Muscle layer of duodenum (tissue), 2 donors: Measurements from ENCODE around the gene ZNRF3.
A peak's percentile ranks its signal among the peaks of the same experiment; 100 is the strongest.
"Not testable (repeated sequence)": the region's sequence is repeated elsewhere in the genome, so short reads cannot be mapped to it uniquely, and the experiment has no call there.

Source experiments
- H3K27ac ChIP-seq: one replicate; pipeline ENCODE4 v1.7.0; 2013; ENCODE audit warnings: mild to moderate bottlenecking, low read length
- H3K27me3 ChIP-seq: one replicate; pipeline ENCODE4 v1.7.0; 2013; ENCODE audit warnings: low read depth, mild to moderate bottlenecking, control low read depth, low read length
- H3K36me3 ChIP-seq, 2 donors: one replicate each; pipeline ENCODE4 v1.7.0; 2013; ENCODE audit warnings: low read length in 2 of 2, control low read depth in 1 of 2, mild to moderate bottlenecking in 1 of 2; ENCODE audit not compliant: insufficient read depth in 2 of 2, control insufficient read depth in 1 of 2
- H3K4me1 ChIP-seq, 2 donors: one replicate each; pipeline ENCODE4 v1.7.0; 2013; ENCODE audit warnings: low read length in 2 of 2, mild to moderate bottlenecking in 2 of 2, control low read depth in 1 of 2, moderate library complexity in 1 of 2; ENCODE audit not compliant: insufficient read depth in 2 of 2, control insufficient read depth in 1 of 2
- H3K4me3 ChIP-seq, 2 donors: one replicate each; pipeline ENCODE4 v1.7.0; 2013; ENCODE audit warnings: low read length in 2 of 2, low read depth in 1 of 2, mild to moderate bottlenecking in 1 of 2
- H3K9me3 ChIP-seq, 2 donors: one replicate each; pipeline ENCODE4 v1.7.0; 2013; ENCODE audit warnings: low read length in 2 of 2, control low read depth in 1 of 2, mild to moderate bottlenecking in 1 of 2; ENCODE audit not compliant: control insufficient read depth in 1 of 2
- donor health status: healthy.

Gene ZNRF3

DNA sequence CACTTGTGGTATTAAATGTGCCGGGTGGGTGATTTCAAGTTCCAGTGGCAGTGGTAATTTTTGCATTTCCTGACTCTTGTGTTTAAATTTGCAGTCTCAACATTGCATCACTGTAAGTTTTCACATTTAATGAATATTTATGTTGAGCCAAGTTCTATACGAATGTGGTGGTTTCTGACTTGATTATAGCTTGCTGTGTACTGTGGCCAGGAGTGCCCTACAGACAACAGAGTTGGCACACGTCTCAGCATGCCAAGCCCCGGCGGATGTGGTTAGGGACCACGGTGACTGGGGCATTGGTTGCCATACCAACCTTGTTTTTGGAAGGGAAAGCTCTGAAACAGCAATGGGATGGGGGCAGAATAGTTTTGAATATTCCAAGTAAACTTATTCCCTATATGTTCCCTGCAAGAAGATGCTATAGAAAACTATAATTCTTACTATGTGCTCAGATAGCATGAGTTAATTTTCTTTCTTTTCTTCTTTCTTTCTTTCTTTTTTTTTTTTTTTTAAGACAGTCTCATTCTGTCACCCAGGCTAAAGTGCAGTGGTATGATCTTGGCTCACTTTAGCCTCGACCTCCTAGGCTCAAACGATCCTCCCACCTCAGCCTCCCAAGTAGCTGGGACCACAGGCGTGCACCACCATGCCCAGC, 16.0 kb downstream of the ZNRF3 start:
- H3K4me1 ChIP-seq, result peaks cover 6 to 21% of the 10 kb centered on the region in 2 donors
- no peaks in the 10 kb centered on the region for H3K36me3 ChIP-seq
- no peaks in the 10 kb centered on the region for H3K9me3 ChIP-seq
- H3K27me3 ChIP-seq, result no peaks in the 10 kb centered on the region
- no peak overlapping the region for H3K27ac ChIP-seq
- H3K4me3 ChIP-seq, result no peak overlapping the region

DNA sequence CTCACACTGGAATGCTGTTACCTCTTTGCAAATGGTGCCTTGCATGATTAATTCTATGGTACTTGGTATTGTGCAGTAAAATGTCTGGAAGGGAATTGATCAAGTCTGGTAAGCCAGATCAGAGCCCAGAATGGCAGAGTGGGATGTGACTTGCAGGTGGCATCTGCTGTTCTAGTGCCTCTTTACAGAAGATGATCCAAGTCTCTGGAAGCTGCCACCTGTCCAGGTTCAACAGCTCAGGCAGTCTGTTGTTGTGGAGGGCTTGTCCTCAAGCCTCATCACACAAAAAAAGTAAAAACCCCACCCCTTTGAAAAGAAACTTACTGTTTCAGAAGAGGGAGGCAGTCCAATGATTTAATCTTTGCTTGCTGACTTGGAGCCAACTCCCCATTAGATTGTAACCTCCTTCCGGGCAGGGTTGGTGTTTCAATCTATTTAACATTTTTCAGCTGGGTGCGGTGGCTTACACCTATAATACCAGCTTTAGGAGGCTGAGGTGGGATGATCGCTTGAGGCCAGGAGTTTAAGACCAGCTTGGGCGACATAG, 17.1 kb downstream of the ZNRF3 start:
- no peak overlapping the region for H3K27ac ChIP-seq
- H3K9me3 ChIP-seq, result no peaks in the 10 kb centered on the region
- H3K4me1 ChIP-seq, result peaks cover 6 to 32% of the 10 kb centered on the region in 2 donors
- H3K4me3 ChIP-seq, result no peak overlapping the region
- no peaks in the 10 kb centered on the region for H3K36me3 ChIP-seq
- H3K27me3 ChIP-seq, result no peaks in the 10 kb centered on the region

DNA sequence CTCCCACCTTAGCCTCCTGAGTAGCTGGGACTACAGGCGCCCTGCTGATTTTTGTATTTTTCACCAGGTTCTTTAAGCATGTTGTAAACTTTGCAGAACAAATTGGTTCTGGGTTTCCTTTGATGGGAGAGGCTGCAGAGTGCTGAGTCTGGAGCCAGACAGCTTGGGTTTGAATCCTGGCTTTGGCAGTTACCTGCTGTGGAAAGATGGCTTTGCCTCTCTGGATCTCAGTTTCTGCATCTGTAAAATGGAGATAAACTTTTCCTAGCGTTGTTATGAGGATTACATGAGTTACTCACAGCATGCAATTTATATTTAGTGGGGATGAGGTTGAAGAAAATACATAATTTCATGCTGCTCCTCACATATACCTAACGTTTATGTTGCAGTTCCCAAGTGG, 19.1 kb downstream of the ZNRF3 start:
- Histone ChIP-seq H3K27ac (no peak overlapping the region), H3K36me3 (no peaks in the 10 kb centered on the region), H3K27me3 (no peaks in the 10 kb centered on the region), H3K4me1 (peaks cover 6 to 45% of the 10 kb centered on the region in 2 donors), H3K9me3 (no peaks in the 10 kb centered on the region), H3K4me3 (no peak overlapping the region)

DNA sequence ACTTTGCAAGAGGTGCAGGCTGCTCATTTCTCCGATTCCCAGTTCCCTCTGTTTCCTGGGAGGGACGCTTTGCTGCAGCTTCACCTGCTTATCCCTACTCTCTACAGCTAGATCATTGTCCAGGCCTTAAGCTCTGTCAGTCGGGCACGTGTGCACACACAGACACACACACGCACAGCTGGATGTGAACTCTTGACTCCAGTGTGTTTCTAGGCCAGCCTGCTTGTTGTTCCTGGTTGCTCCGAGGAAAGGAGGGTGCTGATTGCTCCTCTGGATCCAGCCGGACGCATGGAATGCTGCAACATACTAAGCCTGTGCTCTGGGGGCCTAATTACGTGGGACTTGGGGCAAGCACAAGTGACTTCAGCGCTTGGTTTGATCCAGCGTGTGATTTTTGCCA, 19.7 kb downstream of the ZNRF3 start:
- Histone ChIP-seq H3K4me1 (peaks cover 6 to 51% of the 10 kb centered on the region in 2 donors), H3K9me3 (no peaks in the 10 kb centered on the region), H3K27me3 (no peaks in the 10 kb centered on the region), H3K36me3 (no peaks in the 10 kb centered on the region), H3K27ac (no peak overlapping the region), H3K4me3 (no peak overlapping the region)

DNA sequence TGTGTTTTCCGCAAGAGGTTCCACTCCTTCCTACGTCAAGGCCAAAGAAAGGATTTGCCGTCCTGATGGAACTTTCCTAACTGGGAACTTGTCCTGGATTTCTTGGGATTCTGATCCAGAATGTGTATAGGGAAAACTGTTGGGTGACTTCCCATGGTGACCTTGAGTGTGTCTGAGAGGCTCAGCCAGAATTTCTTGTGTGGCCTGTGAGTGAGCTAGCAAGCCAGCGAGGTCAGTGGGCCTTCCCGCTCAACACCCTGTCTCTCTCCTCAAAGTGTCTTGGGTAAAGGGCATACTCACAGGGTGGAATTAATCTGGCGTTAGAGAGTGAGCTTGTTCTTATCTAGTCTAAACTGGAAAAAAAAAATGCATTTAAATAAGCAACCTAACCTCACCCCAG, 20.4 kb downstream of the ZNRF3 start:
- no peaks in the 10 kb centered on the region for H3K36me3 ChIP-seq
- H3K4me1 ChIP-seq, result peaks cover 6 to 54% of the 10 kb centered on the region in 2 donors
- H3K9me3 ChIP-seq, result no peaks in the 10 kb centered on the region
- H3K27ac ChIP-seq, result peak overlapping the region; percentile 26
- no peak overlapping the region for H3K4me3 ChIP-seq
- H3K27me3 ChIP-seq, result no peaks in the 10 kb centered on the region

DNA sequence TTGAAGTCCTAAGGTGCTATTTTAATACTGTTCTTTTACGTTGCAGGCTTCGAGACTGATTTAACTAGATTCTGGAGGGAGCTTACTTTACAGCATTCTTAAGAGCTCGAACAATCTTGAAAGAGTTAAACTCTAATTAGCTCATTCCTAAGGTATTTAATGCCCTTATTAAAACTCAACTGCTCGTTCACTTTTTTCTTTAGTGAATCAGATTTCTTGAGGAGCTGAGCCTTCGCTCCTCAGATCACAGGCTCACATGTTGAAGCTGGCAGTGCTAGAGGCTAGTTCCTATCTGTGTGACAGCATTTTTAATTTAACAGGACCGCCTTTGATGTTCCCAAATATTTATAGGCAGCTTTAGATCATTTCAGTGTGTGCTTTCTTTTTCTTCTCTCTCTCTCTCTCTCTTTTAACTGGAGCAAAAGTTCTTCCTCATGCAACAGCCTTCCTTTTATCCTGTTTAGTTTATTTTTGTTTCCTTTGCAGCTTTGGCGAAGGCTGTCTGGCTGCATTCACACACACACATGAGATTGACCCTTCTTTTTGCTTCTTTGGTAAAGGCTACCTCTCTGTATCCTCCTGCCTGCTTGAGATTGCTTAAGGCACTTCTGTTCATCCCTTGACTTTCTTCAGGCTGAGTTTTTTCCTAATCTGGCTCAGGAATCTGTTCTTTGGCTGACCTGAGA, 21.0 kb downstream of the ZNRF3 start:
- no peaks in the 10 kb centered on the region for H3K27me3 ChIP-seq
- H3K36me3 ChIP-seq, result no peaks in the 10 kb centered on the region
- H3K4me3 ChIP-seq, result no peak overlapping the region
- H3K27ac ChIP-seq, result peak overlapping the region; percentile 26
- H3K4me1 ChIP-seq, result peaks cover 6 to 49% of the 10 kb centered on the region in 2 donors
- no peaks in the 10 kb centered on the region for H3K9me3 ChIP-seq

DNA sequence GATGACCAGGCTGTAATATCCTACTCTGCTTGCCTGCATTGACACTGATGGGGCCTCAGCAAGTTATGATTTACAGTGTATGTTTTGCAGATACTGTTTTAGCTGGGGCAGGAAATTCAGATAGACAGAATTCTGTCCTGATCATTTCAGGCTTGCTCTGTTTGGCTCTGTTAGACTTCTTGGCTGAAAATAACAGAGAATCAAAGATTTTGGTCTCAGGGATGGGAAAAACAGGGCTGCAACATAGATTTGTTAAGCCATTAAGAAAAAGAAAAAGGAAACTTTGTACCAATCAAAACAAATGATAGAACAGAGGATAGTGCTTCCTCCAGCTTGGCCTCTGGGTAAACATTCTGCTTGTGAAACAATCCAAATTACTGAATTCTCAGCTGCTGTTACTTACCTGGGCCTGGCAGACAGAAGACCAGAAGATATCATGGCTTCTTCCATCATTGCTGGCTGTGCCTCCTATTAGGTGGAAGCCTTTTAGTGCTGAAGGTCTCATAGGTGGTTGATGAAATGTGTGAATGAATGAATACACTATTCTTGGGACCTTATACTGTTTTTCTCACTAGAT, 22.0 kb downstream of the ZNRF3 start:
- Histone ChIP-seq H3K9me3 (no peaks in the 10 kb centered on the region), H3K4me1 (peaks cover 6 to 50% of the 10 kb centered on the region in 2 donors), H3K27ac (no peak overlapping the region)

DNA sequence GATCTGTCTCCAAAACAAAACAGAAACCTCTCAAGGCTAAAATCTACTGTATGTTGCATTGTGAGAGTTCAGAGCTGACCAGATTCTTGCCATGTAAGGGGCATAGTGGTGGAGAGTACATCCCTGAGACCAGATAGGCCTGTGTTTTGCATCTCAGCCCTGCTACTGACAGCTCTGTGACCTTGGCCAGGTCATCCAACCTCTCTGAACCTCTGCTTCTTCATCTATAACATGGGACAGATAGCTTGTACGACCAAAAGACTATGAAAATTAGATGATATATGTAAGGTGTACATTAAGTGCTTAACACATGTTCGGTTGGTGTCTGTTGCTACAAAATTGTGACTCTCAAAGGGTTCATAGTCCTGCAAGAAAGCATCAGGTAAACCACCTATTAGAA, 22.9 kb downstream of the ZNRF3 start:
- Histone ChIP-seq H3K27ac (no peak overlapping the region), H3K36me3 (no peaks in the 10 kb centered on the region), H3K4me3 (no peak overlapping the region), H3K4me1 (peaks cover 6 to 59% of the 10 kb centered on the region in 2 donors), H3K9me3 (no peaks in the 10 kb centered on the region), H3K27me3 (no peaks in the 10 kb centered on the region)

More for the DNA sequence above, 22.0 kb downstream of the ZNRF3 start:
- Histone ChIP-seq H3K27me3 (no peaks in the 10 kb centered on the region), H3K36me3 (no peaks in the 10 kb centered on the region), H3K4me3 (no peak overlapping the region)

DNA sequence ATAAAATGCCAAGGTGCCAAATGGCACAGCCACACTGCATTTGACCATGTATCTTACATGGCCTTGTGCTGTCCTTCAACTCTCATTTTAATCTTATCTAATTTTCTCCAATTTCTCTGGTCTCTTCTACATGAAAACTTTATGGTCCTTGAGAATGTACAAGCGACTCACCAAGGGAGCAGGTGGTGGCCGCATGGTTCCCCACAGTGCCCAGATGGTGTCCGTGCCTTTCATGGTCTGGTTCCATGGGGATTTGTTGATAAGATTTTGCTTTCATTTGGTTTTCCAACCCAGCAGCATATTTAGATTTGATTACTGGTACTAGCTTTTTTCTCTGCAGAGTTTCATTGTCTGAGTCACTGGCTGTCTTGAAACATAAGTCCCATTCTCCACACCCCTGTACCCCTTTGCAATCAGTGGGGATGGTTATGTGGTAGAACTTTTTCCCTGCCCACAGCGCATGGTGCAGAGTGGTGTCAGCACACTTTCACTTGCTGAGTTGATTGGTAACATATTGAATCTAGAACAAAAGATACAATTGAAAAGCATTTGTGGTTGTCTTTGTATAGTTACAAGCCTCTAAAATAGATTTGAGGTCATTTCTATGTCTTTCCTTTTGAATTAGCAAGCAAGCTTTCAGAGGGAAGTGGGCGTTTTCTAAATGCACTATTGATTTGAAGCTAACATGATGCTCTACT, 24.1 kb downstream of the ZNRF3 start:
- Histone ChIP-seq H3K4me1 (peaks cover 6 to 70% of the 10 kb centered on the region in 2 donors), H3K36me3 (no peaks in the 10 kb centered on the region), H3K27me3 (no peaks in the 10 kb centered on the region), H3K9me3 (no peaks in the 10 kb centered on the region), H3K27ac (no peak overlapping the region), H3K4me3 (no peak overlapping the region)

DNA sequence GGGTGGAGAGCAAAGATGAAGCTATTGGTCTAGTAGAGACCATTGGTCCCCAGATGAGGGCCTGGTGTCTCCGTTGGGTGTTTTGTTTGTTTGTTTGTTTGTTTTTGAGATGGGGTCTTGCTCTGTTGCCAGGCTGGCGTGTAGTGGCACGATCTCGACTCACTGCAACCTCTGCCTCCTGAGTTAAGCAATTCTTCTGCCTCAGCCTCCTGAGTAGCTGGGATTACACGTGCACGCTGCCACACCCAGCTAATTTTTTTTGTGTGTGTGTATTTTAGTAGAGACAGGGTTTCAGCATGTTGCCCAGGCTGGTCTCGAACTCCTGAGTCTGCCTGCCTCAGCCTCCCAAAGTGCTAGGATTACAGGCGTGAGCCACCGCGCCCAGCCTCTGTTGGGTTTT, 25.4 kb downstream of the ZNRF3 start:
- not testable (repeated sequence) for H3K4me3 ChIP-seq, H3K27ac ChIP-seq, H3K27me3 ChIP-seq, H3K9me3 ChIP-seq, H3K36me3 ChIP-seq
- peaks cover 0 to 59% of the 10 kb centered on the region in 2 donors for H3K4me1 ChIP-seq

DNA sequence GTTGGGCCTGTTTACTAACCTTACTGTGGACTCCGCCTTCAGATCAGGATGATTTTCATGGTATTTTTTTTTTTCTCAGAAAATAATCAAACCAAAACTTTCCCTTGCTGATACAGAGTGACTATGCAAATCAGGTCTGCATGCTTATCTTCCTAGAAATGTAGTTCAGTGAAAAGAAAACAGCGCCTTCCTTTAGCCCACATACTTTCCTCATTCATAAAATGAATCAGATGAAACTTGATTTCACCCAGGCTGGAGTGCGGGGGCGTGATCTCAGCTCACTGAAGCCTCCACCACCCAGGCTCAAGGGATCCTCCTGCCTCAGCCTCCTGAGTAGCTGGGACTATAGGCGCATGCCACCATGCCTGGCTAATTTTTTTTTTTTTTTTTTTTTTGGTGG, 26.0 kb downstream of the ZNRF3 start:
- Histone ChIP-seq H3K27me3 (no peaks in the 10 kb centered on the region), H3K36me3 (no peaks in the 10 kb centered on the region), H3K4me1 (peaks cover 0 to 53% of the 10 kb centered on the region in 2 donors), H3K4me3 (no peak overlapping the region), H3K9me3 (no peaks in the 10 kb centered on the region), H3K27ac (no peak overlapping the region)
